Mesendoderm (in vitro differentiated cells): ENCODE results near the gene TRIM69.
"Not testable (repeated sequence)": the region's sequence is repeated elsewhere in the genome, so short reads cannot be mapped to it uniquely, and the experiment has no call there.

ENCODE experiments used
- DNase-seq: peaks from one replicate; pipeline ENCODE4 v3.0.0; 2013
- H2AK5ac ChIP-seq: 2 replicates; pipeline ENCODE4 v1.6.1; 2013; ENCODE audit warnings: low read length, inconsistent platforms
- H2BK120ac ChIP-seq: 2 replicates; pipeline ENCODE4 v1.6.1; 2013; ENCODE audit warnings: low read depth, mild to moderate bottlenecking, low read length, moderate library complexity, mixed read lengths
- H2BK15ac ChIP-seq: replicated peaks from 2 replicates; pipeline ENCODE4 v1.6.1; 2013; ENCODE audit warnings: low read depth, mild to moderate bottlenecking, moderate library complexity
- H2BK5ac ChIP-seq: 2 replicates; pipeline ENCODE4 v1.6.1; 2013; ENCODE audit warnings: low read length, inconsistent platforms
- H3K18ac ChIP-seq: 2 replicates; pipeline ENCODE4 v1.6.1; 2013; ENCODE audit warnings: mild to moderate bottlenecking, low read length, mixed read lengths
- H3K23ac ChIP-seq: one replicate; pipeline ENCODE4 v1.6.1; 2013; ENCODE audit warnings: low read length
- H3K27ac ChIP-seq: 2 replicates; pipeline ENCODE4 v1.5.1; 2013; ENCODE audit warnings: low read depth, mild to moderate bottlenecking, inconsistent platforms, low read length, moderate library complexity
- H3K27me3 ChIP-seq: 2 replicates; pipeline ENCODE4 v1.6.1; 2013; ENCODE audit warnings: low read length, control low read depth, mild to moderate bottlenecking, inconsistent platforms; ENCODE audit not compliant: insufficient read depth, poor library complexity
- H3K36me3 ChIP-seq: 2 replicates; pipeline ENCODE4 v1.6.1; 2013; ENCODE audit warnings: low read length, inconsistent platforms; ENCODE audit not compliant: control insufficient read depth, insufficient read depth
- H3K4ac ChIP-seq: one replicate; pipeline ENCODE4 v1.6.1; 2013; ENCODE audit warnings: low read depth, mild to moderate bottlenecking, low read length, moderate library complexity
- H3K4me1 ChIP-seq: 2 replicates; pipeline ENCODE4 v1.6.1; 2013; ENCODE audit warnings: low read depth, low read length, inconsistent platforms; ENCODE audit not compliant: control insufficient read depth
- H3K4me2 ChIP-seq: 2 replicates; pipeline ENCODE4 v1.6.1; 2013; ENCODE audit warnings: low read length
- H3K4me3 ChIP-seq: 2 replicates; pipeline ENCODE4 v1.5.1; 2013; ENCODE audit warnings: mild to moderate bottlenecking, low read length
- H3K56ac ChIP-seq: one replicate; pipeline ENCODE4 v1.6.1; 2013; ENCODE audit warnings: low read length
- H3K79me1 ChIP-seq: 2 replicates; pipeline ENCODE4 v1.6.1; 2013; ENCODE audit warnings: low read length, inconsistent platforms
- H3K79me2 ChIP-seq: 2 replicates; pipeline ENCODE4 v1.6.1; 2013; ENCODE audit warnings: mild to moderate bottlenecking, low read length; ENCODE audit not compliant: control insufficient read depth, insufficient read depth
- H3K9ac ChIP-seq: 2 replicates; pipeline ENCODE4 v1.6.1; 2013; ENCODE audit warnings: low read length, inconsistent platforms
- H4K5ac ChIP-seq: one replicate; pipeline ENCODE4 v1.6.1; 2013; ENCODE audit warnings: low read length
- H4K8ac ChIP-seq: one replicate; pipeline ENCODE4 v1.6.1; 2013; ENCODE audit warnings: low read depth, mild to moderate bottlenecking, control low read depth, low read length, moderate library complexity
- WGBS: extraction: QIAGEN DNeasy Blood & Tissue Kit; methylation state at CpG from one replicate; pipeline ENCODE4 v1.1.7; 2013; ENCODE audit warnings: low lambda C conversion rate, missing lambda C conversion rate; ENCODE audit not compliant: insufficient coverage; ENCODE audit errors: extremely low coverage; 5-methylcytosine and 5-hydroxymethylcytosine counted together

Gene TRIM69

GRCh38 chr15:44729408-44730127, 6.8 kb upstream of the TRIM69 start:
- H3K79me2 ChIP-seq = no peaks in the 10 kb centered on the region
- DNase-seq = no peak
- H3K27me3 ChIP-seq = no peaks in the 10 kb centered on the region
- no peak overlapping the region for H2BK15ac ChIP-seq
- WGBS = no CpG with 5 or more reads among the region's 21 CpGs
- H3K27ac ChIP-seq = no peak overlapping the region
- H2BK120ac ChIP-seq = no peak overlapping the region
- H3K4ac ChIP-seq = no peak overlapping the region
- peak overlapping the region; percentile 41 for H3K4me2 ChIP-seq
- no peak overlapping the region for H4K8ac ChIP-seq
- H4K5ac ChIP-seq = no peak overlapping the region
- no peak overlapping the region for H2BK5ac ChIP-seq
- no peak overlapping the region for H2AK5ac ChIP-seq
- no peaks in the 10 kb centered on the region for H3K79me1 ChIP-seq
- peak overlapping the region; percentile 67 for H3K4me3 ChIP-seq
- peak overlapping the region; percentile 89 for H3K56ac ChIP-seq
- no peaks in the 10 kb centered on the region for H3K36me3 ChIP-seq
- peak overlapping the region; percentile 82 for H3K9ac ChIP-seq
- H3K18ac ChIP-seq = no peak overlapping the region
- no peak overlapping the region for H3K23ac ChIP-seq
- peaks cover 6% of the 10 kb centered on the region for H3K4me1 ChIP-seq

- H3K4ac ChIP-seq = no peak overlapping the region
- no peak overlapping the region for H2BK5ac ChIP-seq
- H2AK5ac ChIP-seq = no peak overlapping the region
- no peak overlapping the region for H3K18ac ChIP-seq
- no peak overlapping the region for H3K9ac ChIP-seq
- no peak overlapping the region for H2BK15ac ChIP-seq
- H3K23ac ChIP-seq = no peak overlapping the region
- no CpG with 5 or more reads among the region's 2 CpGs for WGBS
- no peaks in the 10 kb centered on the region for H3K4me1 ChIP-seq
- H3K4me3 ChIP-seq = no peak overlapping the region
- H3K79me2 ChIP-seq = no peaks in the 10 kb centered on the region
- H2BK120ac ChIP-seq = no peak overlapping the region
- H3K36me3 ChIP-seq = no peaks in the 10 kb centered on the region
- no peaks in the 10 kb centered on the region for H3K27me3 ChIP-seq
- no peaks in the 10 kb centered on the region for H3K79me1 ChIP-seq
- no peak for DNase-seq
- no peak overlapping the region for H3K56ac ChIP-seq
- no peak overlapping the region for H3K4me2 ChIP-seq
- no peak overlapping the region for H4K5ac ChIP-seq
- H4K8ac ChIP-seq = no peak overlapping the region
- H3K27ac ChIP-seq = no peak overlapping the region
Observed at GRCh38 chr15:44734839-44735481, 1.4 kb upstream of the TRIM69 start.

- Histone ChIP-seq H3K4me1 (no peaks in the 10 kb centered on the region), H3K27me3 (no peaks in the 10 kb centered on the region), H3K79me2 (no peaks in the 10 kb centered on the region), H3K56ac (no peak overlapping the region), H3K23ac (no peak overlapping the region), H2BK5ac (no peak overlapping the region), H3K9ac (no peak overlapping the region), H2BK120ac (no peak overlapping the region), H3K36me3 (no peaks in the 10 kb centered on the region), H4K8ac (no peak overlapping the region), H2BK15ac (no peak overlapping the region), H3K18ac (no peak overlapping the region), H3K4ac (no peak overlapping the region), H4K5ac (no peak overlapping the region), H3K27ac (no peak overlapping the region), H2AK5ac (no peak overlapping the region), H3K4me2 (no peak overlapping the region), H3K4me3 (no peak overlapping the region), H3K79me1 (no peaks in the 10 kb centered on the region)
- DNase-seq = peak; percentile 11
- 100% methylated on average over 1 of the region's 8 CpGs for WGBS
Observed at GRCh38 chr15:44735482-44736180, 697 bp upstream of the TRIM69 start.

GRCh38 chr15:44738340-44738984, 2.1 kb downstream of the TRIM69 start:
- Histone ChIP-seq H3K27ac (no peak overlapping the region), H3K56ac (no peak overlapping the region), H3K4me2 (no peak overlapping the region), H3K4ac (no peak overlapping the region), H2BK120ac (no peak overlapping the region), H2BK15ac (no peak overlapping the region), H3K79me1 (no peaks in the 10 kb centered on the region), H3K23ac (no peak overlapping the region), H3K4me1 (no peaks in the 10 kb centered on the region), H3K27me3 (no peaks in the 10 kb centered on the region), H3K4me3 (no peak overlapping the region), H3K9ac (no peak overlapping the region), H4K5ac (no peak overlapping the region), H3K18ac (no peak overlapping the region), H3K36me3 (no peaks in the 10 kb centered on the region), H3K79me2 (no peaks in the 10 kb centered on the region), H2AK5ac (no peak overlapping the region), H4K8ac (no peak overlapping the region), H2BK5ac (no peak overlapping the region)
- WGBS = no CpG with 5 or more reads among the region's 3 CpGs
- DNase-seq = peak; percentile 46

- not testable (repeated sequence) for H2AK5ac ChIP-seq, H3K27me3 ChIP-seq, H3K79me1 ChIP-seq, H3K36me3 ChIP-seq, H2BK120ac ChIP-seq, H3K56ac ChIP-seq, H3K18ac ChIP-seq, H3K27ac ChIP-seq, H4K8ac ChIP-seq, H3K9ac ChIP-seq, H3K23ac ChIP-seq, H3K4ac ChIP-seq, H4K5ac ChIP-seq, H3K79me2 ChIP-seq, H2BK5ac ChIP-seq, H3K4me2 ChIP-seq, H3K4me1 ChIP-seq, DNase-seq, H3K4me3 ChIP-seq, H2BK15ac ChIP-seq
- WGBS = no CpG with 5 or more reads among the region's 24 CpGs
Observed at GRCh38 chr15:44739222-44739847, 3.0 kb downstream of the TRIM69 start.
